GM12872 (cell line): ENCODE measurements around the gene BRIX1.

ENCODE experiments used
- TF ChIP-seq, protein P1 (sequence below): IDR thresholded peaks from 3 replicates; pipeline ENCODE4 v1.5.1; 2011; ENCODE audit warnings: low read depth, mild to moderate bottlenecking, low read length, moderate library complexity; ENCODE audit not compliant: insufficient read depth

The BRIX1 gene

DNA sequence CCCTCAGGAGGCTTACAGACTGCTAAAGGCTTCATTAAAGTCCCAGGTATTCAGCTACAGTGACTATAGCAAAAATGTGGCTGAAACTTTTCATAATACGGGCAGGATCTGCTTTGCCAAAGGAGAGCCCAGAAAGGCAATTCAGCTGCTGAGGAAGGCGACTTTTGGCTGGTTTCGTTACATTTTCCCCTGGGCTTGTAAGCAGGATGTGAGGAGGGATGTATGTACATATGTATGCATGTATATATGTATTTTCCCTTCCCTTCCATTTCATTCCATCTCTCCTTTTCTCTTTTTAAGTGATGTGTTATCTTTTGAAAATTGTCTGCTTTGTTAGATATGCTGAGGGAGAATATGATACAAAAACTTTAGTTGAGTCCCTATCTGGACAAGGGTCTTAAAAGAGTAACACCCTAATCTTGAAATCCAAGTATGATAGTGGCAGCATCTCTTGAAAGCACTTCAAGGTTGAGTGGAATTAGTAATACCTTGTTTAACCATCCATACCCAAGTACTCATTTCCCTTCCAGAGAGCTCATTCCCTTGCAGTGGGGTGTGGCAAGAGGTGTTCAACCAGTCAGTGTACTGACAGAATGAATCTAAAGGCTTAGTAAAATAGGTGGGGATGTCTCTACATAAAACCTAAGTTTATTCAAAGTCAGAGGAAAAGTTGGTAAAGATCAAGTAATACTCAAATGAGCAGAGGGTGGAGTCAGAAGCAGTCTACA, 29.0 kb upstream of the BRIX1 start:
- TF ChIP-seq, protein P1, sequence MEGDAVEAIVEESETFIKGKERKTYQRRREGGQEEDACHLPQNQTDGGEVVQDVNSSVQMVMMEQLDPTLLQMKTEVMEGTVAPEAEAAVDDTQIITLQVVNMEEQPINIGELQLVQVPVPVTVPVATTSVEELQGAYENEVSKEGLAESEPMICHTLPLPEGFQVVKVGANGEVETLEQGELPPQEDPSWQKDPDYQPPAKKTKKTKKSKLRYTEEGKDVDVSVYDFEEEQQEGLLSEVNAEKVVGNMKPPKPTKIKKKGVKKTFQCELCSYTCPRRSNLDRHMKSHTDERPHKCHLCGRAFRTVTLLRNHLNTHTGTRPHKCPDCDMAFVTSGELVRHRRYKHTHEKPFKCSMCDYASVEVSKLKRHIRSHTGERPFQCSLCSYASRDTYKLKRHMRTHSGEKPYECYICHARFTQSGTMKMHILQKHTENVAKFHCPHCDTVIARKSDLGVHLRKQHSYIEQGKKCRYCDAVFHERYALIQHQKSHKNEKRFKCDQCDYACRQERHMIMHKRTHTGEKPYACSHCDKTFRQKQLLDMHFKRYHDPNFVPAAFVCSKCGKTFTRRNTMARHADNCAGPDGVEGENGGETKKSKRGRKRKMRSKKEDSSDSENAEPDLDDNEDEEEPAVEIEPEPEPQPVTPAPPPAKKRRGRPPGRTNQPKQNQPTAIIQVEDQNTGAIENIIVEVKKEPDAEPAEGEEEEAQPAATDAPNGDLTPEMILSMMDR: no peak

DNA sequence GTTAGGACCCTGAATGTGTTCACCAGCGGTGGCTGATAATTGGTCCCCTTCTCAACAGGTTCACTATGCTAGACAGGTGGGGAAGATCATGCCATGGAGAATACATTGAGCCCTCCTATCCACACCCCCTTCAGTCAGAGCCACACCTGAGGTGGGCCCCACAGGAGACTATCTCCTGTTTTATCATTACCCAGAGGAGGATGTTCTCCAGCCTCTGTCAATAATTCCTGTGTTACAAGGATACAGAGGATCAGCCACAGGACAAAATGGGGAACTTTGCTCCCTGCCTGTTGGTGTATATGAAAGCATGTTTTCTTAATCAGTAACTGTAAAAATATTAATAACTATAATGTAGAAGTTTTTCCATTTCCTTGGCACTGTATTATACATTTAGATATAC, 26.1 kb upstream of the BRIX1 start:
- TF ChIP-seq, protein P1: no peak

DNA sequence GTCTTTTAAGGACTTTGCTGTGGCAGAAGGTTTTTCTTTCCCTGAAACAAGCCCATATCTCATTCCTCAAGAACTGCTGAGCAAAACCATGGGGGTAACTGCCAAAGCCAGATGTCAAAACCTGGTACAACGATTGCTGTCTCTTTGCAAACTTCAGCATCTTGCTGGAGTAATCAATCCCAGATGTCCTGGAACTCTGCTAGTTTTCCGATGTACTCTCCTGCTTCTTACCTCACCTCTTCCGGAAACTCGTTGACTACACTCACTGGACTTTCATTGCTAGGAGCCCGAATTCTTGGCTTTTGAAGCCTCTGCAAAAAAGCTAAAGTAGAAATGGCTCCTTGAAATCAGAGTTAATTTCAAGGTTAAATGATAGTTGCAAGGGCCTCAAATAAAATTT, 23.5 kb upstream of the BRIX1 start:
- TF ChIP-seq, protein P1: no peak

DNA sequence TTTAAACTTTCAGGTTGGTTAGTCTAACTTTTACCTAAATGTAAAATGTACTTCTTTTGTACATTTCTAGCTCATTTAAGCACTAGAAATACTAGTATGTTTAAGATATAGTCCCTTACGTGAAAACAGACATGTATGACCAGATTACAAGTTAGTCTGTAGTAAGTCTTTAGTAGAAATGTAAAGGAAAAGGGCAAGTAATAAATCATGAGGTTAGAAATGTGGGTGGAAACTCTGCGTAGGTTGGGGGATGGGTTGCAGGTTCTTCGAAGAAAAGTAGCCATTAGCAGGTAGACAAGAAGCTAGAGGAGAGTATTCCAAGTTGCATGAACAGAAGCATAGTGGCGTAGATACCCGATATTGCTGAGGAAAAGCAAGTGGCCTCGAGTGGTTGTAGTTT, 23.1 kb upstream of the BRIX1 start:
- TF ChIP-seq, protein P1: no peak

DNA sequence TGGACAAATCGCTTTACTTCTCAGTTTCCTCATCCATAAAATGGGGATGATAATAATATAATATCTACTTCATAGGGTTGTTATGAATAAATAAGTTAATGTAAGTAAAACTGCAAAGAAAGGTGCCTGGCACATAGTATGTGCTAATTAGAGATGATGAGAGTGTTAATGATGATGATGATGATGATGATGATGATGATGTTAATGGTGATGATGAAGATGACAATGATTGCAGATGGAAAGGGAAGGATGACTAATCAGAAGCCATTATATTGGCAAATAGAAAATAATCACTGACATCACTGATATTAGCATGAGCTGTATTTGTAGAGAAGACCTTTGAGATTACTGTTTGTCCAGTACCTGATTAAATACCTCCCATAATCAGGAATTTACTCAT, 20.8 kb upstream of the BRIX1 start:
- TF ChIP-seq, protein P1: no peak

DNA sequence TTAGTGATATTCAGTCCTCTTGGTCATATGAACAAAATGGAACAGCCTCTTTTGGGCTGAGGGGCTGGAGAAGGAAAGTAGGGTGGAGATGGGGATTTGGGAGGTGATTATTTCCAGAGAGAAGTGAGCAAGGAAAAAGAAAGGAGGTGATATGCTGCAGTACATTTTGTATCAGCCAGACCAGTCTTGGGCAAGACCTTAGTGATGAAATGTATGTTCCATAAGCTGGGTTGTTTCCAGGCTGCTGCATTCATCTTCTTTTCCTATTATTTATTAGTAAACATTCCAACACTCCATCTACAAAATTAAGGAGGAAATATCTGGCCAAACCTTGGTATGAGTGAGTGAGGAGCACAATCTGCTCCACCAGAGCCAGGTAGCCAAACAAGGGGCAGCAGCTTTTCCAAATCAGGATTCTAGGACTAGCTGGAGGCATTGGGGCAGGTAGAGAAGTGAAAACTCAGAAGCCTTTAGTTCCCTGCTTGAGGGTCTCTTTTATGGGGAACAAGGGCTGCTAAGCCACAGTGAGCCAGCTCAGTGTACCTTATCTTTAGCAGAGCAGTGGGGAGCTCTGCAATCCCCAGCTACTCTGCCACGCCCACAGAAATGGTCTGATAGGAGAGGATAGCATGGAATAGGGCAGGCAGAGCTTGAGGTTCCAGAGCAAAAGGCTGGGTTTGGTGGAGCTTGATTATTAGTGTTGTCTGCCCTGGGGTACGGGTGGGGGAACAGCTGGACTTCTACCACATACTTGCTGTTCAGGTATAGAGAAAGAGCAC, 19.7 kb upstream of the BRIX1 start:
- TF ChIP-seq, protein P1: no peak

DNA sequence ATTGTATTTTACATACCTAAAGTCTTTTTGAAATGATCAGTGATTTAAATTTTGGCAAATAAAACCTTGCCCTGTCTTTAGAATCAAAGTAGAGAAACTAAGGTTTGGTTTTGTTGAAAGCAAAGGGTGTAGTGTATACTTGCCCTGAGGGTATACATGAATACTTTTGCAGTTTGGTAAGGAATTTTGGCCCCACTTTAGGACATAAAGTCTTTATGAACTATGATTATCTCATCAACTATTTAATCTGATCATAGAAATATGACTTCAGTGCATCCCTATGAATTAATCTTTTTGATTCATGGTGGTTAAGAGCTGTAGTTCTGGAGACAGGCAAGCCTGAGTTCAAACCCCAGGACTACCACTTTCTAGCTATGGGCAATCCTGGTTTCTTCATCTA, 17.9 kb upstream of the BRIX1 start:
- TF ChIP-seq, protein P1: no peak
